Osteocyte (in vitro differentiated cells): ENCODE results near the gene FSTL4. TPM values are rescaled to one million over a fixed set of nuclear protein-coding genes. Genes with fewer than 3 reads are reported as not detected.

Experiments
- DNase-seq: peaks from one replicate; pipeline ENCODE4 v3.0.0; 2021; ENCODE audit warnings: mixed read lengths; ENCODE audit not compliant: unreplicated experiment; ENCODE audit errors: extremely low spot score
- H3K27ac Mint-ChIP-seq: one replicate; pipeline ENCODE4 v1.8.0; 2021; ENCODE audit warnings: mild to moderate bottlenecking, mixed read lengths; ENCODE audit not compliant: unreplicated experiment
- H3K27me3 Mint-ChIP-seq: one replicate; pipeline ENCODE4 v1.8.0; 2021; ENCODE audit warnings: mixed read lengths; ENCODE audit not compliant: unreplicated experiment
- H3K36me3 Mint-ChIP-seq: one replicate; pipeline ENCODE4 v1.8.0; 2021; ENCODE audit warnings: mixed read lengths; ENCODE audit not compliant: unreplicated experiment
- H3K4me1 Mint-ChIP-seq: one replicate; pipeline ENCODE4 v1.8.0; 2021; ENCODE audit warnings: mixed read lengths; ENCODE audit not compliant: unreplicated experiment
- H3K4me3 Mint-ChIP-seq: one replicate; pipeline ENCODE4 v1.8.0; 2021; ENCODE audit warnings: mild to moderate bottlenecking, moderate library complexity, mixed read lengths; ENCODE audit not compliant: unreplicated experiment
- H3K9me3 Mint-ChIP-seq: one replicate; pipeline ENCODE4 v1.8.0; 2021; ENCODE audit warnings: mixed read lengths; ENCODE audit not compliant: unreplicated experiment
- CTCF ChIP-seq: fragments of 200-600 bp; sonication (generic); IDR thresholded peaks from 2 replicates; pipeline ENCODE4 v1.5.0; 2021; ENCODE audit warnings: antibody characterized with exemption, mild to moderate bottlenecking, moderate library complexity
- total RNA-seq: library from RNA; stranded (reverse); gene quantifications from 2 replicates; pipeline ENCODE4 v1.2.1, GENCODE V29; 2021

FSTL4 gene
- total RNA-seq, 1 donor from 2014 or later = not detected

- Mint-ChIP-seq H3K4me1 (peaks cover 4% of the 10 kb centered on the region), H3K36me3 (no peaks in the 10 kb centered on the region), H3K27ac (no peak overlapping the region), H3K4me3 (no peak overlapping the region), H3K27me3 (peaks cover 41% of the 10 kb centered on the region), H3K9me3 (no peaks in the 10 kb centered on the region)
- DNase-seq = no peak
- no peak for TF ChIP-seq CTCF
Observed at GRCh38 chr5:133421806-133422205, 190.5 kb downstream of the FSTL4 start.

- TF ChIP-seq CTCF = peak; percentile 30
- Mint-ChIP-seq H3K27ac (no peak overlapping the region), H3K27me3 (peaks cover 41% of the 10 kb centered on the region), H3K36me3 (no peaks in the 10 kb centered on the region), H3K4me1 (peaks cover 4% of the 10 kb centered on the region), H3K4me3 (no peak overlapping the region), H3K9me3 (no peaks in the 10 kb centered on the region)
- no peak for DNase-seq
Observed at GRCh38 chr5:133421394-133421793, 190.9 kb downstream of the FSTL4 start.

DNA sequence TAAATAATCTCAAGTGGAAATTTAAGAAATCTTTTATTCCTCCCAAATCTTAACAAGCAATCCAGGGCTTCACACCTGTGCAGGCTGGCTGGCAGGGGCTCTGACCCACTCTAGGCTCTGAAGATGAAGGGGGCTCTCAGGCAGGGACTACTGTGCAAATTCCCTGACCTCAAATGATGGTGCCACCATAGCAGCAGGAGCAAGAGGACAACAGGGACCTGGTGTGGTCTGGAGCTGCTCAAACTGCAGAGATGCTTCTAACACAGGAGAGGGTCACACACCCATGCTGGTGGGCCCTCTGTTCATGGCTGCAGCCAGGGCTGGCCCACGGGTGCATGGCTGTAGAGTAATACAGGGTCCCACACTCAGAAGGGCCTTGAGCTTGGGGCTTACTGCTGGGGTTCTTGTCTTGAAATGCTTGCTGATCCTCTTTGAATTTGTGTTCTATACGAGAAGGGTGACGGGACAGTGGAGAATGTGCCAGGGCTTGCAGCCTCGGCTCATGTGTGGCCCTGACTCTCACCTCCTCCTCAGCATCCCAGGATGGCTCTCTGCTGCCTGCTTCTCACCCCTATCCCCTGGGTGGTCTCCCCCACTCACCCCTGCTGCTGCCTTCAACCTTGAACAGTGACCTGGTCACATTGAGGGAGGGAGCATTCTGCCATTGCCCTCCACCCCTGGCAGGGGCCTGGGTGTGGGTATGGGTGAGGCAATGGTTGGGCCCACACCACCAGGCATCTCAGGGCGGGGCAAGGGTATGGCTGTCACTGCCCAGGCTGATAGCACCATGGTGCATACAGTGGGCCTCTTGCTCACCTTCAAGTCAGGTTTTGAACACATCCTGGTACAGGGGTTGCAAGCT is 191.7 kb downstream of the FSTL4 start:
- TF ChIP-seq CTCF = no peak
- Mint-ChIP-seq H3K27me3 (peaks cover 41% of the 10 kb centered on the region), H3K36me3 (no peaks in the 10 kb centered on the region), H3K27ac (no peak overlapping the region), H3K9me3 (no peaks in the 10 kb centered on the region), H3K4me1 (peaks cover 4% of the 10 kb centered on the region), H3K4me3 (no peak overlapping the region)
- DNase-seq = no peak

DNA sequence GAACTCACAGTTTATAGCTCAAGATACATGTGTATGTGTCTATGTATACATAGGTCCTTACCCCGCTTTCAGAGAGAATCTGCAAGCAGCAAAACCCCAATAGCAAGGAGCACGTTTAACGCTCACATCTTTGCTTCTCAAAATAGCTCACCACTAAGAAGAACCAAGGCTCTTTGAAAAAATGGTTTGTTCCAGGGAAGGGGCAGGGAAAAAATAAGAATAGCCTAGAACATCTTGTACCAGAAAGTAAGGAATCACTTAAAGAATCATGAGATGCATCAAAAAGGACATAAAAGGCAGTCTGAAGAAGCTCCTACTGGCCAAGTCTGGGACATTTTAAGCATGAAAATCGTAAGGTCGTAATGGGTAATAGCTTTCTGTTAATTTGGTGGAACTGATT is 196.4 kb downstream of the FSTL4 start:
- H3K4me1 Mint-ChIP-seq = no peaks in the 10 kb centered on the region
- no peaks in the 10 kb centered on the region for H3K9me3 Mint-ChIP-seq
- no peaks in the 10 kb centered on the region for H3K36me3 Mint-ChIP-seq
- H3K27ac Mint-ChIP-seq = no peak overlapping the region
- H3K4me3 Mint-ChIP-seq = no peak overlapping the region
- peaks cover 61% of the 10 kb centered on the region for H3K27me3 Mint-ChIP-seq
- no peak for TF ChIP-seq CTCF
- no peak for DNase-seq

GRCh38 chr5:133415506-133415905 is 196.8 kb downstream of the FSTL4 start:
- no peaks in the 10 kb centered on the region for H3K4me1 Mint-ChIP-seq
- peaks cover 65% of the 10 kb centered on the region for H3K27me3 Mint-ChIP-seq
- no peaks in the 10 kb centered on the region for H3K9me3 Mint-ChIP-seq
- no peak overlapping the region for H3K4me3 Mint-ChIP-seq
- no peak for TF ChIP-seq CTCF
- H3K27ac Mint-ChIP-seq = no peak overlapping the region
- no peak for DNase-seq
- no peaks in the 10 kb centered on the region for H3K36me3 Mint-ChIP-seq
